GM18909 (cell line): ENCODE results near the gene SRA1.

ENCODE experiments used
- ATAC-seq: cut with Tn5 transposase; IDR thresholded peaks from one replicate; pipeline ENCODE4 v1.9.1; 2021; ENCODE audit warnings: mild to moderate bottlenecking; ENCODE audit not compliant: unreplicated experiment, poor library complexity

SRA1 gene

DNA sequence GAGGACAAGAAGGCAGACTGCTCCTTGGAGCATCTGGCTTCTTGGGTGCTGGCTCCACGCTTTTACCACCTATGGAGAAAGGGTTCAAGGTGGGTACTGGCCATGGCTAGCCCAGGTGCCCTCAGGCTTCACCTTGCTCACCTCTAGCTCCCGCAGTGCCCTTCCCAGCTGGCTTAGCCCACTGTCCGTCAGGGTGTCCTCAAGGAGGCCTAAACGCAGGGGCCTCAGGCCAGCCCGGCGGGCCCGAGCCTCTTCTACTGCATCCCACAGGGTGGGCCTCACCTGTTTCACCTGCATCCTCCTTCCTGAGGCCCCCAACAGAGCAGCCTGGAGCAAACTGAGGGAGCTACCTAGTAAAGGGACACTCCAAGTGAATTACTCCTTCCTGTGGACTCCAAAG is 16.4 kb upstream of the SRA1 start:
- ATAC-seq, result no peak

DNA sequence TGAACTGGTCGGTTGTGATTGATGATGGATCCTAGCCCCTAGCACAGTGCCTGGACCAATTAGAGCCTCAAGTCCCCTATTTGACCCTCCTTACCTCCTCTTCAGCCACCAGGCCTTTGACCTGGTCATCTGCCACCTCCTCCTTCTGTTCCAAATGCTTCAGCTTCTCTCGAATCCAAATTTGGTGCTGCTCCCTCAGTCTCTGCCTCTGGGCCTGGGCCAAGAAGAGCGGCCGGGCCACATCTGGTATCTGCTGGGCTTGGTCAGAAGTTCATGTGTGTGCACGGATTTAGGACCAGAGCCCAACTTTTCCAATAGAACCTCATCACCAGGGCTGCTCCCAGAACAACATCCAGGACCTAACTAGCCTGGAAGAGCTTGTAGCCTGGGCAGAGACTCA is 13.8 kb upstream of the SRA1 start:
- no peak for ATAC-seq

DNA sequence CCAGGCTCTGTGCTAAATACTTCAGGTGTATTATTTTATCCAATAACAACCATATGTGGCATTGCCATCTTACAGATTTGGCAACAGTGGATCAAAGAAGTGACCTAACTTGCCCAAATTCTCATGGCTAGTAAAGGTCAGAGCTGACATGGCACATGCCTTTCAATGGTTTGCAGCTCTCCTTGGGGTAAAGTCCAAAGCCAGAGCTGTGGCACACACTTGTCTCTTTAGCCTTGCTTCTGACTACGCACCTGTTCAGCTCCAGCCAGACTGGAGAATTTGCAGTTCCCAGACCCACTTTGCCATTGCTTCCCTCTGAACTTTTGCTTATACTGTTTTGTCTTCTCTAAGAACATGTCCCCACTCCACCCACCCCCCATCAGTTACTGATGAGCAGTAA is 13.2 kb upstream of the SRA1 start:
- ATAC-seq, result no peak

DNA sequence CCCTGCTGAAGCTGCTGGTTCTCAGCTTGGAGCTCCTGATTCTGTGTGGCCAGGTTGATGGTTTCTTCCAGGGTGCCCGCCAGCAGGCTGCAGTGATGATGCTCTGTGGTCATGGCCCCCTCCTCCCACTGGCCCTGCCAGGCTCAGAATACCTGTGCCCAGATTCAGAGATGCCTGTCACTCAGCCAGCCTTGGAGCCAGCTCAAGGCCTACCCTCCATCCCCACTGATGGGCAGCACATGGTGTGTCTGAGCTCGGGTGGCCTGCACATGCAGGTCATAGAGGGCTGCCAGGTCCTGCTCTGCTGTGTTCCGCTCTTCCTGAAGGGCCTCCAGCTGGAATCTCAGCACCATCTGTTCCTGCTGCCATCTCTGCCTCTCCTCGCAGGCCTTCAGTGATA is 12.8 kb upstream of the SRA1 start:
- ATAC-seq, result no peak

DNA sequence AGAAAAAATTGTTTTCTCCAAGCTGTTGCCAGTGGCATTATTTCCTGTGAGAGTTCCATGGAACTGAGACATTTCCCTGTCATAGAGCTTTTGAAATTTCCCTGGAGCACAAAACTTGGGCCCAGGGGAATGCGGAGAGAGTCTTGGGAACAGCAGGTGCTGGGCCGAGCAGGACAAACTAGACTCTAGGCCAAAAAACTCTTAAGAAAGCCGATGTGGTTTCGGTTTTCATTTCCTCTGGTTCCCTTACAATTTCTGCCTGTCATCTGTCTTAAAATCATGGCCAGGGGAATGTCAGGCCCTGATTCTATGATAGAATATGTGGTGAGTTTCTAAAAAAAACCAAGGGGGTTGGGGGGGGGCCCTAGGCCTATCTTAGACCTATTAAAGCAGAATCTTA is 11.9 kb upstream of the SRA1 start:
- peak; percentile 28 for ATAC-seq

DNA sequence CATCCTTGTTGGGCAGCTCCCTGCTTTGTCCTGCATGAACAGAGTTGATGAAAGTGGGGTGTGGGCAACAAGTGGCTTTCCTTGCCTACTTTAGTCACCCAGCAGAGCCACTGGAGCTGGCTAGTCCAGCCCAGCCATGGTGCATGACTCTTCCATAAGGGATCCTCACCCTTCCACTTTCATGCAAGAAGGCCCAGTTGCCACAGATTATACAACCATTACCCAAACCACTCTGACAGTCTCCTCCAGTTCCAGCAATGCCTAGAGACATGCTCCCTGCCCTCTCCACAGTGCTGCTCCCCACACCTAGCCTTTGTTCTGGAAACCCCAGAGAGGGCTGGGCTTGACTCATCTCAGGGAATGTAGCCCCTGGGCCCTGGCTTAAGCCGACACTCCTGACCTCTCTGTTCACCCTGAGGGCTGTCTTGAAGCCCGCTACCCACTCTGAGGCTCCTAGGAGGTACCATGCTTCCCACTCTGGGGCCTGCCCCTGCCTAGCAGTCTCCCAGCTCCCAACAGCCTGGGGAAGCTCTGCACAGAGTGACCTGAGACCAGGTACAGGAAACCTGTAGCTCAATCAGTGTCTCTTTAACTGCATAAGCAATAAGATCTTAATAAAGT is 11.3 kb upstream of the SRA1 start:
- no peak for ATAC-seq

DNA sequence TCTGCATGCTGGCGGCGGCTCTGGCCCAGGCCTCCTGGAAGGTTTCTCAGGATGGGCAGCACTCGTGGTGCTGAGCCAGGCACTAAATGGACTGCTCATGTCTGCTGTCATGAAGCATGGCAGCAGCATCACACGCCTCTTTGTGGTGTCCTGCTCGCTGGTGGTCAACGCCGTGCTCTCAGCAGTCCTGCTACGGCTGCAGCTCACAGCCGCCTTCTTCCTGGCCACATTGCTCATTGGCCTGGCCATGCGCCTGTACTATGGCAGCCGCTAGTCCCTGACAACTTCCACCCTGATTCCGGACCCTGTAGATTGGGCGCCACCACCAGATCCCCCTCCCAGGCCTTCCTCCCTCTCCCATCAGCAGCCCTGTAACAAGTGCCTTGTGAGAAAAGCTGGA is 10.6 kb upstream of the SRA1 start:
- ATAC-seq, result no peak

DNA sequence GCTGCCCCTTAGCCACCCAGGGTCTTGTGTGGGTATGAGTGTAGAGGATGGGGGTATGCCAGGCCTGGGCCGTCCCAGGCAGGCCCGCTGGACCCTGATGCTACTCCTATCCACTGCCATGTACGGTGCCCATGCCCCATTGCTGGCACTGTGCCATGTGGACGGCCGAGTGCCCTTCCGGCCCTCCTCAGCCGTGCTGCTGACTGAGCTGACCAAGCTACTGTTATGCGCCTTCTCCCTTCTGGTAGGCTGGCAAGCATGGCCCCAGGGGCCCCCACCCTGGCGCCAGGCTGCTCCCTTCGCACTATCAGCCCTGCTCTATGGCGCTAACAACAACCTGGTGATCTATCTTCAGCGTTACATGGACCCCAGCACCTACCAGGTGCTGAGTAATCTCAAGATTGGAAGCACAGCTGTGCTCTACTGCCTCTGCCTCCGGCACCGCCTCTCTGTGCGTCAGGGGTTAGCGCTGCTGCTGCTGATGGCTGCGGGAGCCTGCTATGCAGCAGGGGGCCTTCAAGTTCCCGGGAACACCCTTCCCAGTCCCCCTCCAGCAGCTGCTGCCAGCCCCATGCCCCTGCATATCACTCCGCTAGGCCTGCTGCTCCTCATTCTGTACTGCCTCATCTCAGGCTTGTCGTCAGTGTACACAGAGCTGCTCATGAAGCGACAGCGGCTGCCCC is 10.0 kb upstream of the SRA1 start:
- ATAC-seq, result no peak

DNA sequence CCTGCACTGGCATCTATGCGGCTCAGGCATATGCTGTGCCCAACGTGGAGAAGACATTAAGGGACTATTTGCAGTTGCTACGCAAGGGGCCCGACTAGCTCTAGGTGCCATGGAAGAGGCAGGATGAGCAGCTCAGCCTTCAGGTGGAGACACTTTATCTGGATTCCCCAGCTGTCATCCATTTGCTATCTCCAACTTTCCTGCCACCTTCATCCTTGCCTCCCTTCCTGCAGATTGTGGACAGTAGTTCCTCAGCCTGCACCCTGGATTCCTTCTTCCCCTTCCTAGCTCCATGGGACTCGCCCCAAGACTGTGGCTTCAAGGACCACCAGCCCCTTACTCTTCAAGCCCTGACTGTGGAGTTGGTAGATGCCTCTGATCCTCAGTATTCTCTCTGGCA is 9.4 kb upstream of the SRA1 start:
- no peak for ATAC-seq

DNA sequence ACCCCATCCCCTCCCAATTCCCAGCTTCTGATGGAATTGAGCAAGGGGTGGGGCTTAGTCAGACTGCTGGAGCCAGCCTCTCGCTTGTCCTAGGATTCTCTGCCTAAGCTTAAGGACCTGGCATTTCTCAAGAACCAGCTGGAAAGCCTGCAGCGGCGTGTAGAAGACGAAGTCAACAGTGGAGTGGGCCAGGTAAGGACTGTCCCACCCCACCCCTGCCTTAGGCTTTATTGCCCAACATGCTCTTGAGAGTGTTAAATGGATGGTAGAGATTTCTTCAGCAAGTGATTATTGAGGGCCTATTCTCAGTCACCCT is 8.5 kb upstream of the SRA1 start:
- no peak for ATAC-seq

DNA sequence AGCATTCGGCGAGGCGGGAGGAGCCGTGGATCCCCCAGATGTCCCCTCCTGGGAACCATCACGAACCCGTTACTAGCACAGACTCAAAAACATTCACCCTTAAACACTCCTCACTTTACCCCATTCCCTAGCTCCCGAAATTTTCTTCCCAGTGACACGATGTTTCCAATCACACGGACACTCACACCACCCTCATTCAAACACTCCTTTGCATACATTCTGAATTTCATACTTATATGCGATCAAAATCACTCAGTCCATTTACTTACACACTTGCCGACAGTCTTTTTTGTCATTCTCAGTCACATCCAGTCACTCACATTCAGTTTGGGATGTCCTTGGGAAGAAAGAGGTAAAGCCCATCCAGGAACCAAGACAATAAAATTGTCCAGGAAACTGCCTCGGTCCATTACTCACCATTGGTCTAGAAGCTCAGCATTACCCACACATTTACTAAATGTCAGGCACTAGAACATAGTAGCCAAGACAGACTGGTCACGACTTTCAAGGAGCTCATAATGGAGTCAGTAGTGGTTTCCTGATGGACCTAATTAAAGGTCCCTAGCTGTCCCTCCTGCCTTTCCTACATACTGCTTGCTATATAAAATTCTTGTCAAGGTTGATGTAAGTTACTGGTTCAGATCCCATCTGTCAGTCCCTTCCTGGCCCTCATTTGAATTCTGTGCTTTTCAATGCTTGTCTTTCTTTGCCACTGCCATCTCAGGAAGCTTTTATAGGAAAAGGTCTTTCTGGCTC is 7.9 kb upstream of the SRA1 start:
- ATAC-seq, result peak; percentile 10

DNA sequence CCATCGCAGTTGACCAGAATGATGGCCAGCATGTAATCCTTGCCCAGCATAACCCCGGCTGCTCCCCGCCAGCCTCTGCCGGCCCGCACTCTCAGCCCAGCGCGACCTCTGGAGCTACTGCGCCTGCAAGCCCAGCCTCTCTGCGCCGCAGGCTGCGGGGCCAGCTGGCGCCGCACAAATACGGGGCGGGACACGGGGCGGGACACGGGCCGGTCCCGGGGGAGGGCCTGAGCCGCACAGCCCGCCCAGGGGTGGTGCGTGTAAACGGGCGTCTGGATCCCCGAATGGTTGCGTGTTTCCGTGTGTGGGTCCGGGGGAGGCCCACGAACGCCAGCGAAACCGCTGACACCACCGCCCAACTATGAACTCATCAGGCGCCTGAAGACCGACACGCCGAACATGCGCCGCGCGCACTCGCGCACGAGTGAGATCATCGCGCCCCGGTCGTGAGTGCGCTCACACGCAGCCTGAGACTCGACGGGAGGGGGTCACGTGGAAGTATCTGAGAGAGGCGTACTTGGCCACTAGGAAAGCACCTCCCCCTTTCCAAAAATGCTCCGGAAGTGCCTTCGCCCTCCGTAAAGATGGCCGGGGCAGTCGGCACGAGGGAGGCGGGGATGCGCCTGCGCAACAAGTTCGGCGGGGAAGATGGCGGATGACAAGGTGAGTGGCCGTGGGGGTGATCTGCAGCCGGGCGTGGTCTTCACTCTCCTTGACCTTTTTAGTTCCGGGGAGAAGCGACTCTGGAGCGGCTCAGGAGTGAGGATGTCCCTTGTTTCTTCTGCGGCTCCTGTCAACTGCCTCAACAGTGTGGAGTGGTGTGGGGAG is 7.1 kb upstream of the SRA1 start, which contains the start of the genes APBB3 and SLC35A4:
TSS of gene APBB3 (minus strand) at position 403 of the 828 bp plus-strand sequence. CDS start at position 50, 353 bp downstream.
TSS of gene SLC35A4 (plus strand) at position 633 of the 828 bp plus-strand sequence. CDS start 2,342 bp downstream, outside the sequence.
- ATAC-seq, result peak; percentile 88

DNA sequence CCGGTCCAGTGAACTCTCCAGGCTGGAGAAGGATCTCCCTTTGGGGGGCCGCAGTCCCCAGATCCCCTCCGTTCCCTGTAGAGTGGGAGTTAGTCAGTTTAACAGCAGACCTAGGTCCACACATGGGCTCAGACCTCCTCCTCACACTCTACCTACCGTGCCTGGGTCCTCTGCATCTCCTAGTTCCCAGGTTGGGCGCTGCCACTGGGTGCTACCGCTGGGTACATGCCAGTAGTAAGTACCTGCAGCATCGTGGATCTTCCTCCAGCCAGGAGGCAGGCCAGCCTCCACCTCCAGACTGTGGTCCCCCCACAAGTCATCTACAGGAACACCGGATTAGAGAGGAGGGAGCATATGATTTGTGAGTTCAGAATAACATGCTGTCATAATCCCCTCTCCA is 6.3 kb upstream of the SRA1 start:
- no peak for ATAC-seq

DNA sequence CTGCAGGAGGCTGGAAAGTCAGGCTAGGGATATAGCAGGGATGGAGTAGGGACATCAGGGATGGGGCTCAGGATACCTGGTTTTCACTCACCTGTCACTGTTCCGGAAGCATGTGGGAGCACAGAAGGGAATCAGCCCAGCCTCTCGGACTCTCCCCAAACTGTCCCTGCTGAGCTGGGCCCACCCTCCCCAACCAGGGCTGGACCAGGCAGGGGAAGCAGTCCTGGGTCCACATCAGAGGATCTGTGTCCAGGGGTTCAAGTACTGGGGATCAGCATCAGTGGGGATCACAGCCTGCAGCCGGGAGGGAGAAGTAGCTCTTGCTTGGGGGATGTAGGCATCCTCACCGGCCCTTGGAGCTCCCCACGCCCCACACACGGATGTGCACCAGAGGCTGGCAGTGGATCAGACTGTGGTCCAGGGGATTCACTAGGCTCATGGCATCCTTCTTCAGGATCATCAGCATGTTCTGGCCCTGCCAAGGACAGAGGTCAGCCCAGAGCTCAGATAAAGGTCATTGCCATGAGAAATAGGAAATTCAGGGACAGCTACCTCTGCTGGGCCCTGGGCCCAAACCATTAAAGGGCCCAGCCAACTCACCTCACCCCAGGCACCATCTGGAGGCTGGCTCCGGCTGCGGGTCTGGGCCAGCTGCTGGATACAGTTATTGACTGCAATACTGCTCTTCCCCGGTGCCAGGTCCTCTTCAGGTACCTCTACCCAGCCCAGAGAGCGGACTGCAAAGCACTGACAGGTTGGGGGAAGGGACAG is 4.7 kb upstream of the SRA1 start:
- no peak for ATAC-seq

DNA sequence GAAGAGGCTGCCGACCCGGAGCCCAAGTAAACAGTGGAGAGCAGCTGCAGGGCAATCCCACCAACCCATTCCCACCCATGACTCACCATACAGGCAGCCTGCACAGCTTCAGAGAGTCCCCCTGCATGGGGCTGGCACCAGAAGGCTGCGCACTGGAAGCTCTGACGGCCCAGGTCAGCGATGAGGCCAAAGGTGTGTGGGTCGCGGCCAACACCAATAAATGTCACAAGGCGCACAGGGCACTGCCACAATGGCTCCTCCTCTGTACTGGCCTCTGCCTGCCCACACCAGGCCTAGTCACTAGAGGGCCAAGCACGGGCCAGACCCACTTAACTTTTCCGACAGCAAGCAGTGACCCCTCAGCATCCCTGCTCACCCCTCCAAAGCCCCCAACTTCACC is 3.0 kb upstream of the SRA1 start:
- no peak for ATAC-seq

DNA sequence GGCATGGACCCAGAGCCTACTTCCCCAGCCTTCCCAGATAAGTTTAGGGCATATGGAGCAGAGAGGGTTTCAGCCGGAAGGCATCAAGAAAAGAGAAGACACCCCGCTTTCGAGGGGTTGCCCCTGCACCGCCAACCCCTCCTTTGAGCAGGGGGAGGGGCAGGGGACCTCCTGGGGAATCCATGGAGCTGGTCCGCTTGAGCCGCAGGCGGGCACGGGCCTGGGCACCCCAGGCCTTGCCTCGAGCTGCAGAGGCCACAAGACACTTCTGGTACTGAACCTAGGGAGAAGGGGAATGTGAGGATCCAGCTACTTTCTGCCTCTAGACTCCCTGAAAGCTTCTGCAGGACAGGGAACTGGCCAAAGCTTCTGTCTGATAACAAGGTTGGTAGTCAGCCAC is 1.3 kb upstream of the SRA1 start:
- no peak for ATAC-seq

DNA sequence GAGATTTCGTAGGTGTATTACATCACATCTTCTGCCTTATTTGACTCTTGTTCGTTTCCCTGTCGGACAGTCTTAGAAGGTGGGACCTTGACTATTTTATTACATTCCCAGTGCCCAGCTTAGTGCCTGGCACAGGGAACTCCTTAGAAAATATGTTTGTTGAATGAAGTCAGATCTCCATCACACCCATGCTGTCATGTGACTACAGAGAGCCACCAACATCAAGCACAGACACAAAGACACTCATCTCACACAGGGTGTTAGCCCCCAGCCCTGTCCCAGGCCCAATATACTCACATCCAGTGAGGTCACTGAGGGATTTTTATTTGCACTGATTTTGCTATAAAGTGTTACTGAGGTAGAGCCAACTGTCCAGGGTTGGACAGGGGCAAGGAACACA is 692 bp upstream of the SRA1 start:
- no peak for ATAC-seq

DNA sequence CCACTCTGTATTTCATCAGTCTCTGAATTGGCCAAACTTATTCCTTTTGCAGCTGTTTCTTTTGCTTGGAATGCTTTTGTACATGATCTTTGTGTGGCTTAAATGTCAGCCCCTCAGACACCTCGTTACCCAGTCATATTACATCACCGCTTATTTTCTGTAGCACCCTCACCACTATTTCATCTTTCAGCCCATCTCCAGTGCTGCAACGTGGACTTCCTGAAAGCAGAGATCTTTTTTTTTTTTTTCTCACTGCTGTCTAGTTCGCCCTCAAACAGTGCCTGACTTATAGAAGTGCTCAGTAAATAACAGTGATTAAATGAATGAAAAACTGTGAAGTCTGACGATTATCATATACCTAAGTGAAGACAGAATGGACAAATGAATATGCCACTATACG is 835 bp downstream of the SRA1 start:
- ATAC-seq, result no peak

DNA sequence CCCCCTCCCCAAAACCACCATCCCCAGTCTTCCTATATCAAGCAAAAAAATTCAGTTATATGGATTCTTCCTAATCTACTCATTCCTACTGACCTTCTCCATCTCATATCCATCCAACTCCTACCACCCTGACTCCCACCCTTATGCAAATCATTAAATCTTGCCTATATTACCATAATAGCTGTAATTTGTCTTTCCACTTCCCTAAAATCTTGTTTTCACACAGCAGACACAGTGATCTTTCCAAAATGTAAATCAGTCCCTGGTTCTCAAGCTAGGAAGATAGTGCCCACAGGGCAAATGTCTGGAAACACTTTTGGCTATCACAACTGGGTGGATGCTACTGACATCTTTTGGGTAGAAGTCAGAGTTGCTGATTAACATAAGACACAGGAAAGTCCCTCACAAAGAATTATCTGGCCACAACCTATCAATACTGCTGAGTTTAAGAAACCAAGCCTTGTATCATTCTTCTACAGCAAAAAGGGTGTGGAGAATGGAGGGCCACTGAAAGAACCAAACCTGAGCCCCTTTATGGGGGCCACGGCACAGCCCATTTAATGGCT is 1.4 kb downstream of the SRA1 start:
- ATAC-seq, result peak; percentile 26

DNA sequence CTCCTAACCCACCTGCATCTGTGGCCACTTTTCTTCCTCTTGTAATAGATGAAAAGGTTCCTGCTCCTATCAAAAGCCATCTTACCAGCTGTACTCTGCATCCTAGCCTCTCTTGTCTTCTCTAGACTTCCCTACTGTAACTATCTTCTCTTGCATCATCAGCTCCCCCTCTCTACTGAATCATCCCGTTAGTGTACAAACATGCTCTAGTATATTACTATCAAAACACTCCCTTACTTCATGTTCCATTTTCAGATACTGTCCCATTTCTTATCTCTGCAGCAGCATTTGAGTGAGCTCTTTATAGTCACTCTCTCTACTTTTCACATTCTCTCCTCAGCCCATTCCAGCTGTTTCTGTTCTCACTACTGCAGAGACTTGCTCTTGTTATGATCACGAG is 2.8 kb downstream of the SRA1 start:
- ATAC-seq, result no peak
